IMR-90 (cell line): ENCODE data around the gene CC2D1A.

Experiments
- POLR2A ChIP-seq: IDR thresholded peaks from 2 replicates; pipeline ENCODE4 v1.6.1; 2012; ENCODE audit warnings: mild to moderate bottlenecking, low read depth, low read length
- TF ChIP-seq, protein P1 (sequence below): conservative IDR thresholded peaks from 2 replicates; pipeline ENCODE4 v1.5.1; 2012; ENCODE audit warnings: mild to moderate bottlenecking, low read depth, low read length, improper control_type of control experiment

- TF ChIP-seq, protein P1, sequence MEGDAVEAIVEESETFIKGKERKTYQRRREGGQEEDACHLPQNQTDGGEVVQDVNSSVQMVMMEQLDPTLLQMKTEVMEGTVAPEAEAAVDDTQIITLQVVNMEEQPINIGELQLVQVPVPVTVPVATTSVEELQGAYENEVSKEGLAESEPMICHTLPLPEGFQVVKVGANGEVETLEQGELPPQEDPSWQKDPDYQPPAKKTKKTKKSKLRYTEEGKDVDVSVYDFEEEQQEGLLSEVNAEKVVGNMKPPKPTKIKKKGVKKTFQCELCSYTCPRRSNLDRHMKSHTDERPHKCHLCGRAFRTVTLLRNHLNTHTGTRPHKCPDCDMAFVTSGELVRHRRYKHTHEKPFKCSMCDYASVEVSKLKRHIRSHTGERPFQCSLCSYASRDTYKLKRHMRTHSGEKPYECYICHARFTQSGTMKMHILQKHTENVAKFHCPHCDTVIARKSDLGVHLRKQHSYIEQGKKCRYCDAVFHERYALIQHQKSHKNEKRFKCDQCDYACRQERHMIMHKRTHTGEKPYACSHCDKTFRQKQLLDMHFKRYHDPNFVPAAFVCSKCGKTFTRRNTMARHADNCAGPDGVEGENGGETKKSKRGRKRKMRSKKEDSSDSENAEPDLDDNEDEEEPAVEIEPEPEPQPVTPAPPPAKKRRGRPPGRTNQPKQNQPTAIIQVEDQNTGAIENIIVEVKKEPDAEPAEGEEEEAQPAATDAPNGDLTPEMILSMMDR: no peak
- no peak for TF ChIP-seq POLR2A
Measured at GRCh38 chr19:13870873-13871272, 35.1 kb upstream of the CC2D1A start.
